Activated naive CD4-positive, alpha-beta T cell treated with anti-CD3 and anti-CD28 coated beads, Interleukin-2, amount 10 ng/mL, durations not matched to agents 7 days and 5 days (primary cell): ENCODE results near the gene LDHD.

Experiments
- CTCF ChIA-PET: fragments of 350-600 bp; sonication (Branson Sonifier 250); formaldehyde crosslinking; loops from one replicate; lab custom pipeline; 2021; ENCODE audit warnings: antibody characterized with exemption; lab: Charles Lee
- DNase-seq: peaks from one replicate; pipeline ENCODE4 v3.0.0-alpha.2; 2020
- H3K27ac Mint-ChIP-seq: one replicate; pipeline ENCODE4 v1.8.0; 2021; ENCODE audit warnings: mild to moderate bottlenecking, moderate library complexity, mixed read lengths
- H3K27me3 Mint-ChIP-seq: one replicate; pipeline ENCODE4 v1.8.0; 2021; ENCODE audit warnings: mild to moderate bottlenecking, mixed read lengths
- H3K36me3 Mint-ChIP-seq: one replicate; pipeline ENCODE4 v1.8.0; 2021; ENCODE audit warnings: mixed read lengths
- H3K4me1 Mint-ChIP-seq: one replicate; pipeline ENCODE4 v1.8.0; 2021; ENCODE audit warnings: mixed read lengths
- H3K4me3 Mint-ChIP-seq: one replicate; pipeline ENCODE4 v1.8.0; 2021; ENCODE audit warnings: mild to moderate bottlenecking, moderate library complexity, mixed read lengths
- H3K9me3 Mint-ChIP-seq: one replicate; pipeline ENCODE4 v1.8.0; 2021; ENCODE audit warnings: mixed read lengths

Gene LDHD

DNA sequence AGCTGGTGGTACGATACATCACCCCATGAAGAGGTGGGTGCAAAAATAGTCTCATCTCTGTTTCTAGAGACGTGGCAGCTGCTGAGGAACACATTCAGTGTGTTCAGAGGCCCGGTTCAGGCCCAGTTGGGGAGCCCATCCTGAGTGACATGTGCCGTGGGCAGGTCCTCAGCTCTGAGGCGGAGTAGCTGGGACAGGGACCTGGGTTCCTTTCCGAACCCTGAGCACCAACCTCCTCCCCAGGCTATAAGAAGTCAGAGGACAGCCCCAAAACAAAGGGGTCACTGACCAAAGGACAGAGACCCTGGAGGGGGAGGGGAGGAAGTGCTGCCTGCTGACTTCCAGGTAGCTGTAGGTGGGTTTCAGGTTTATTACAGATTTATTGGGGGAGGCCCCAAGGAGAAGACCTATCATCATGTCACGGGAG is 5.1 kb downstream of the LDHD start:
- H3K4me1 Mint-ChIP-seq: peaks cover 52% of the 10 kb centered on the region

DNA sequence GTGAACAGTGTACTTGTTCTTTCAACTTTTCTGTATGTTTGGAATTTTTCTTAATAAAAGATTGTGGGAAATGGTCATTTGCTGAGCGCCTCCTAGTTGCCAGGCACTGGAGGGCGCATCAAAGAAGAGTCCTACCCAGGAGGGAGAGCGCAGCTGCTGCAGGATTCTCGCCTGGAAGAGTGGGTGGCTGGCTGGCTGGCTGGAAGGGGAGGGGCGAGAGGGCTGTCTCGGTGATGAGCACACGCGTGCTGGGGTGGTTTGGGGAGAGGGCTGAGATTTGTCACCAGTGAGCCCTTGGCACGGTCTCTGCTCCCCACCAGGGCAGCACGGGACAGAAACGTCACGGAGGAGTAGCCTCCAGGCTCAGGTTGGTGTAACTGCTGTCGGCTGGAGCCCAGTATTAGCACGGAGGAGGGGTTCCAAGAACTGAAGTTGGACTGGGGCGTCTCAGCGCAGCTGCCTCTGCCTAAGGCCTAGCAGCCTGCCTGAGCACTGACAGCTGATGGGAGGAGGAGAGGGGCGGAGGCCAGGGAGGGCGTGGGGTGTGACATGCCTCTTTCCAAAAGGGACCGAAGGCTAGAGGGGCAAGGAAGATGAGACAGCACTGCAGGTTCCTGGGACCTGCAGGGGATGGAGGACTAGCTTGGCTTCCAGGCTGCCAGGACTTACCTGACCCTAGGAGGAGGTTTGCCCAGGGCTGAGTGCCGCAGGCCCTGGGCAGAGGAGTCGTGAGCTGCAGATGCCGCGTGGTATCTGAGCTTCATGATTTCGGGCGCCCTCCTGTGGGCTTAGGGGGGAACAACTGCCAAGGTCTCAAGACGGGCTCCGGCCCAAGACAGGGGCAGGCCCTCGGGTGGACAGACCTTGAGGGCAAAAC is 5.7 kb downstream of the LDHD start:
- no peak overlapping the region for H3K4me3 Mint-ChIP-seq
- peak overlapping the region; percentile 52 for H3K27ac Mint-ChIP-seq
- DNase-seq: peak; percentile 88
- peaks cover 17% of the 10 kb centered on the region for H3K27me3 Mint-ChIP-seq
- H3K9me3 Mint-ChIP-seq: no peaks in the 10 kb centered on the region
- CTCF ChIA-PET: interaction anchor here (0.5 to 7.3 kb wide), 50 partner anchors 8 to 403 kb away, joined by 3 to 135 read pairs (median 4); partner anchors contain the start of genes FA2H, WDR59 and ZNRF1
- peaks cover 1% of the 10 kb centered on the region for H3K36me3 Mint-ChIP-seq
- peaks cover 57% of the 10 kb centered on the region for H3K4me1 Mint-ChIP-seq

More for the DNA sequence above, 5.1 kb downstream of the LDHD start:
- Mint-ChIP-seq H3K27me3 (peaks cover 17% of the 10 kb centered on the region), H3K27ac (no peak overlapping the region), H3K36me3 (peaks cover 1% of the 10 kb centered on the region), H3K4me3 (no peak overlapping the region), H3K9me3 (no peaks in the 10 kb centered on the region)
- CTCF ChIA-PET: interaction anchor here (0.5 to 7.3 kb wide), 40 partner anchors 8 to 402 kb away, joined by 3 to 135 read pairs (median 5); partner anchors contain the start of genes FA2H, WDR59 and ZNRF1
- DNase-seq: no peak

DNA sequence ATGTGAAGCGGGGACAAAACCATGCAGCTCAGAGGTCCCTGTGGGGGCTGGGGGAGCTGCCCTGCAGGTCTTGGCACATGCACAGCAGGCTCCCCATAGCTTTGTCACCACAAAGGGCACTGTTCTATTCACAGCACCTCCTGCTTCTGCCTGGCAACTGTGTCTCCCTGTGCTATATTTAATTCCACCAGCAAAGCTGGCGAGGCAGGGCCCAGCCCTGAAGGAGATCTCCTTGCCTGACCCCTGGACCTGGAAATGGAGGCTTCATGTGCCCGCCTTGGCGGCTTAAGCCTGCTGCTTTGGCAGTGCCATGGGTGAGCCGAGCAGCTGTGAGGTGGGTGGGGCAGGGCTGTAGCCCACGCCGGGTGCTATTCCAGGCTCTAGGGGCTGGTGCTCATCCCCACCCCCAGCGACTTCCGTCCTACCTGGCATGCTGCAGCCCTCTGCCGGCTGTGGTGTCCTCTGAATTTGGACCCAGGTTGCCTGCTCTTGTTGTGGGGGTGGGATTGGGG is 6.8 kb downstream of the LDHD start:
- Mint-ChIP-seq H3K9me3 (no peaks in the 10 kb centered on the region), H3K4me1 (peaks cover 68% of the 10 kb centered on the region), H3K4me3 (no peak overlapping the region), H3K36me3 (peaks cover 1% of the 10 kb centered on the region), H3K27me3 (peaks cover 17% of the 10 kb centered on the region), H3K27ac (peak overlapping the region; percentile 80)
- CTCF ChIA-PET: interaction anchor here (0.9 to 7.3 kb wide), 15 partner anchors 11 to 297 kb away, joined by 3 to 135 read pairs (median 7); partner anchors contain the start of gene ZNRF1
- DNase-seq: no peak

DNA sequence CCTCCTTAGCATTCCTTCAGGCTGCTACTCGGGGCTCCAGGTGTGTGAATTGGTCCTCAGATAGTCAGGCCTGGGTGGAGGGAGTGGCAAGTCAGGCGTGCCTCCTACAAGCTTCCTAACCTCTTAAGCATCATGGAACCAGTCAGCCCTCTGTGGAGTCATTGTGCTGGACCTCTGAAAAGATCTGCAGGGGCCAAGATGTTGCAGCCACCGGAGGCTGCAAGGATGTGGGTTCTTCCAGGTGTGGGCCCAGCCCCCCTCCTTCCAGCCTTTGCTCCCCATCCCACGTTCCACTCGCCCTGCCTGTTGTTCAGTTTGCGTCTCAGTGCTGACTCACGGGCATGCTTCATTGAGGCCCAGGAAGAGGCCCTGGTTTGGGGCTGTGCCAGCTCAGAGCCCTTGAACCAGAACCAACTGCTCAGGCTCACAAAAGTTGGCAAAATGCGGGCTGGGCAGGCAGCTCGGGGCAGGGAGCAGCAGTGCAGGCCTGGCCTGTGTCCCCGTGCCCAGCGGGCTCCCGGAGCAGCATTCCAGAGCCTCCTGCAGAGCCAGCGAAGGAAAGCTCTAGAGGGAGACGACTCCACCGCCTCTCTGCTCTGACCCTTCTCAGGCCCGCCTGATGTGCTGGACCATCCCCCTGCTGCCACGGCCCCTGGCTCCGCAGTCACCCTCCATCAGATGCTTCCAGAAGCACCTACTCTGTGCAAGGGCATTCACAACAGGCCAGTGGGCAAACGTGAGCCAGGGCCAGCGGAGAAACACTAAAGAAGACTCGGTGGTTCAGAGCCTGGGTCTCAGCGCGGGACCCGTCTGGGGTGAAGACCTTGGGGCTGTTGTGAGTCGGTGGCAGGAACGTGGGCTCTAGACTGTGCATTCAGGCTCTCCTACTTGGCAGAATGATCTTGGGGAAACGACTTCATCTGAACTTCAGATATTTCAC is 7.5 kb downstream of the LDHD start:
- Mint-ChIP-seq H3K27me3 (peaks cover 17% of the 10 kb centered on the region), H3K27ac (peak overlapping the region; percentile 80), H3K36me3 (peaks cover 1% of the 10 kb centered on the region), H3K4me3 (peak overlapping the region; percentile 27), H3K4me1 (peaks cover 69% of the 10 kb centered on the region), H3K9me3 (peaks cover 1% of the 10 kb centered on the region)
- peak; percentile 62 for DNase-seq
- CTCF ChIA-PET: interaction anchor here (0.7 to 7.3 kb wide), 16 partner anchors 10 to 297 kb away, joined by 3 to 135 read pairs (median 6); partner anchors contain the start of gene ZNRF1

DNA sequence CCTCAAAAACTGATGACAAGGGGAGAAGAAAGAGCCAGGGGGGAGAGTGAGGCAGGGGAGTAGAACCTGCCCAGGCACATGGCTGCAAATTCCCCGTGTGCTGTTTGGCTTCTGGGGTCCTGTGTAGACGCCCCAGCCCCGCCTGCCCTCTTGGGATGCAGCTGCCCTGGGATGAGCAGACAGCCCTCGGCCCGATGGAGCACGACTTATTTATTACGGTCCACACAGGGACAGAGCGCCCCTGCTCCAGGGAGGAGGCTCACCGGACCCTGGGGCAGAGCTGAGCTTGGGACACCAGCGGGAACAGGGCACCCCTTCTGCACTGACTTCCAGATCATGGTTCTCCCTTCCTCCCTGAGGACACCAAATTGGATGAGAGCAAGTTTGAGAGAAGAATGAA is 9.1 kb downstream of the LDHD start:
- Mint-ChIP-seq H3K9me3 (peaks cover 2% of the 10 kb centered on the region), H3K27ac (no peak overlapping the region), H3K27me3 (peaks cover 13% of the 10 kb centered on the region), H3K4me1 (peaks cover 69% of the 10 kb centered on the region), H3K36me3 (peaks cover 4% of the 10 kb centered on the region), H3K4me3 (no peak overlapping the region)
- no peak for DNase-seq
- CTCF ChIA-PET: interaction anchor here (1.6 to 7.3 kb wide), 3 partner anchors 9 to 110 kb away, joined by 4 to 135 read pairs (median 52); partner anchors contain the start of gene ZNRF1

DNA sequence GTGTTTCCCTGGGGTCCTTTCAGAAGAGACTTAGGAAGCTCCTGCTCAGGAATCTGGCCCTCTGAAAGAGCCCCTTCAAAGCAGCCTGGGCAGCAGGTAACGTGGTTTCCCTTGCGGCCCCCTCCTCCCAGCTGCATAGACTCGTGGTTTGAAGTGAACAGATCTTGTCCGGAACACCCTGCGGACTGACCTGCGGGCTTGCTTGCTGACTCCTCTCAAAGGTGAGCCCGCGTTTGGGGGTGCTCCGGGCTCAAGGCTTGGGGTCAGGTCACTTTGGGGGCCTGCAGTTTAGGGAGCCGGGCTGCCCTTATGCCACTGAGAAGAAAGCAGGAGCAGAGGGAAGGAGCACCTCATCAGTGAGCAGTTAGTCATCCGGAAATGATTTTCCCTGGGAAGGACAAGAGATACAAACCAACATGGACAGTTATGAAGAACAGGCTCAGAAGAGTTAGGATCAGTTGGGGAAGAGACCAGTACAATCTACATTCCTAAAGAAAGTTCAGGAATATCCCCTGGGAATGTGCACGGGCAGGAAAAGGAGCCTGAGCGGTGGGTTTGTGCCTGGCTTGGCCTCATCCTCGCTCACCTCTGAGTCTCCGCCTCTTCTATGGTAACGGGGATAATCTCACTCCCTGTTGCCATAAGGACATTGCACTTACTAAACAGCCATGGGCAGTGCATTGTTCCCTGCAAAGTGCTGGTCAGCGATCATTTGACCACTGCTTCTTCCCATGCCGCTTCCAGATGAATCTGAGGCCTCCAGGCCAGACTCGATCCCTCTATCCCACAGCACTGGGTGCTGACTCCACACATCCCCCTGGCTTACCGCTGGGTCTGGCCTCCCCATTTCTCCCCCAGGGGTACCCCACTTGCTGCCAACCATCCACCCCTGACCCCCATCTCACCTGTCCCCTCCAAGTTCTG is 10.0 kb downstream of the LDHD start:
- Mint-ChIP-seq H3K4me3 (no peak overlapping the region), H3K27ac (no peak overlapping the region), H3K27me3 (peaks cover 8% of the 10 kb centered on the region), H3K9me3 (peaks cover 2% of the 10 kb centered on the region), H3K4me1 (peaks cover 68% of the 10 kb centered on the region), H3K36me3 (peaks cover 4% of the 10 kb centered on the region)
- no peak for DNase-seq
- CTCF ChIA-PET: interaction anchor here (0.8 to 7.3 kb wide), 3 partner anchors 8 to 109 kb away, joined by 5 to 135 read pairs (median 52); partner anchors contain the start of gene ZNRF1

DNA sequence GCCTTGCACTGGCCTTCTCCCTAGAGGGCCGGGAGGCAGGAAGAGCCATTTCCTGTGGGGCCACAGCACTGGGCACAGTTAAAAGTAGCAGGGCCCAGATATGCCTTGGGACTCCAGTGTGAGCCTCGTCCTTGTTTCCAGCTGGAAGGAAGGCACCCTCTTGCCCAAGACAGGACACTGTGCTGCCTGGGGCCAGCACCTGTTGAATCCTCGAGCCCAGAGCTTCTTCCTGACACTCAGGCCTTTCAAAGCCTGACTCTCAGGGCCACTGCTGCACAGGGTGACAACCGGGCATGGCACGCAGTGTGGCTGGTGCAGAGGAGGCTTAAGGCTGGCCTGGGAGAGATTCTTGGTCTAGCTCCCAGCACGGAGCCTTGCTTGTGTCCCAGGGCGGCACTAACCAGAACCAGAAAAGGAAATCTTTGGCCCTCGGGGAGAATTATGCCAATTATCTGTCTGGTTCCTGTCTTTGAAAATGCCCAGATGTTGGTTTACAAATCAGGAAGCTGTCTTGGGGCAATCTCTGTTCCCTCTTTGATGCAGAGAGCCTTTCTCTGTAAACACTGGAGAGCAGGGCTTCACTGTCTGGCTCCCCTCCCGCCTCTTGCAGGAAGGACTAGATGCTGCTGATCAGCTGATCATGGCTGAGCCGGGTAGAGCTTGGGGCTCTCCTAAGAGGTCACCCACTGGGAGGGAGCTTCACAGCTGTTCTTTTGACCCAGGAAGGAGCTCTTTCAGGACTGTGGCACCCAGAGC is 11.1 kb downstream of the LDHD start:
- peaks cover 65% of the 10 kb centered on the region for H3K4me1 Mint-ChIP-seq
- no peak for DNase-seq
- peaks cover 4% of the 10 kb centered on the region for H3K36me3 Mint-ChIP-seq
- H3K27me3 Mint-ChIP-seq: peaks cover 4% of the 10 kb centered on the region
- H3K9me3 Mint-ChIP-seq: peaks cover 2% of the 10 kb centered on the region
- CTCF ChIA-PET: interaction anchor here (0.8 to 1.2 kb wide), 2 partner anchors 107 kb away, joined by 3 to 5 read pairs; partner anchors contain the start of gene ZNRF1
- H3K4me3 Mint-ChIP-seq: no peak overlapping the region
- no peak overlapping the region for H3K27ac Mint-ChIP-seq

DNA sequence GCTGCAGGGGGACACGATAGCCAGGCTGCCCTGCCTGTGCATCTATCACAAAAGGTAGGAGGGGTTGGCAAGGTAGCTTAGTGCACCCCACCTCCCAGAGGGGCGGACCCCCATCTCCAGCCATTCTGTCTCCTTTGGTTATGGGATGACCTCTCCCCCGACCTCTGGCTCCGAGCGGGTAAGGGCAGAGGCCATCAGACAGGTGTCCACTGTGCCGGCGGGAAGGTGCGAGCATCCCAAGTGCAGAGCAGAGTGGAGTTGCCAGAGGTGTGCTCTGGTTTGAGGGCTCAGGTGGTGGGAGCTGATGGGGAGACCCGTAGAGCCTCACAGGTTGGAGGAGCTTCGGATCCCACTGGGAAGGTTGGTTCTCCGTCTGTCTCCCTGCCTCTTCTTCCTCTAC is 11.7 kb downstream of the LDHD start:
- H3K4me1 Mint-ChIP-seq: peaks cover 65% of the 10 kb centered on the region

DNA sequence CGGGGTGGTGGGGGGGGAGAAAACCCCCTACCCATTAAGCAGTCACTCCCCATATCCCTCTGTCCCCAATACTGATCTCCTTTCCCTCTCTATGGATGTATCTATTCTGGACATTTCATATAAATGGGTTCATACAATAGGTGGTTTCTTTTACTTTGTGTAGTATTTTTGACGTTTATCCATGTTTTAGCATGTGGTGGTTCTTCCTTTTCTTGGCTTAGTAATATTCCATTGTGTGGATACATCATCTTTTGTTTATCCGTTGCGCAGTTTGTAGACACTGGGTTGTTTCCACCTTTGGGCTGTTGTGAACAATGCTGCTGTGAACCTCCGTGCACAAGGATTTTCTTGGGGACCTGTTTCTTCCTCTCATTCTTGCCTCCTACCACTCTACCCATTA is 12.6 kb downstream of the LDHD start:
- Mint-ChIP-seq H3K4me3 (no peak overlapping the region), H3K27me3 (peaks cover 4% of the 10 kb centered on the region), H3K9me3 (peaks cover 2% of the 10 kb centered on the region), H3K36me3 (peaks cover 4% of the 10 kb centered on the region), H3K4me1 (peaks cover 65% of the 10 kb centered on the region), H3K27ac (no peak overlapping the region)
- DNase-seq: no peak
- CTCF ChIA-PET: no interaction called here

More for the DNA sequence above, 11.7 kb downstream of the LDHD start:
- Mint-ChIP-seq H3K27me3 (peaks cover 4% of the 10 kb centered on the region), H3K36me3 (peaks cover 4% of the 10 kb centered on the region), H3K4me3 (no peak overlapping the region), H3K27ac (no peak overlapping the region), H3K9me3 (peaks cover 2% of the 10 kb centered on the region)
- CTCF ChIA-PET: interaction anchor here (1.2 kb wide), 1 partner anchor 106 kb away, joined by 3 read pairs; the partner anchor contains the start of gene ZNRF1
- no peak for DNase-seq

DNA sequence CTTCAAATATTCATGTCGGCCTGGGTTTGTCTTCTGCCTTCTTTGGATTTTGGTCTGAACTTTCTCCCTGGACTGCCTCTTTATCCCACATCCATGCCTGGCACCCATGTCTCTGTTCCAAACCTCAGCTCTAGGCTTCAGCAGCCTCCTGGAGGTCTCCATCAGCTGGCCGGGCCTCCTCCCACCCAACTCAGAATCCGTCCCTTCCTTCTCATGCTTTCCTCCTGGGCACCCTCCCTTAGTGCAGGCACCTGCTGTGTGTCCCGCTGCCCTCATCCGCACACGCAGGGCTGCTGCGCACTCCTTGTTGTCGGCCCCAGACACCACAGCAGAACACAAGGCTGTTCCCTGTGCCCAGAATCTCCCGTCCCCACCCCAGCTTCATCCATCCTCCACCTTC is 14.0 kb downstream of the LDHD start:
- Mint-ChIP-seq H3K4me3 (no peak overlapping the region), H3K27ac (no peak overlapping the region), H3K36me3 (peaks cover 4% of the 10 kb centered on the region), H3K27me3 (peaks cover 4% of the 10 kb centered on the region), H3K9me3 (peaks cover 2% of the 10 kb centered on the region), H3K4me1 (peaks cover 65% of the 10 kb centered on the region)
- CTCF ChIA-PET: interaction anchor here (1.3 to 1.6 kb wide), 2 partner anchors 9 to 104 kb away, joined by 3 to 7 read pairs; partner anchors contain the start of gene ZNRF1
- DNase-seq: no peak

DNA sequence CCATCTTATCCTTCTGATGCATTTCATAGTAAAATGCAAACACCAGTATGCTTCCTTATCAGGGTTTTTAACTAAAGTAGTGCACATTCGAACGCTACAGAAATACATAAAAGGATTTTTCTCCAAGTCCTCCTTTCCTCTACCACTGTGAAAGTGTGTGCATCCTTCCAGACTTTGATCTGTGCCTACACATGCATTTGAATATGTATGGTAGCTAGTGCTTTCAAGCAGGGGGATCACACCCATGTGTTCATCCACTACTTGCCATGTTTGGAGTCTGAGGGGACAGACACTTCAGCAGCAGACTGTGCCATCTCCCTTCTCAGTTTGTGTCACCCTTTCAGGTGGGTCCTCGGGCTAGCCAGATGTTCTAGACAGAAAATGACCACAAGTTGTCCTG is 14.9 kb downstream of the LDHD start:
- Mint-ChIP-seq H3K4me1 (peaks cover 63% of the 10 kb centered on the region), H3K36me3 (peaks cover 3% of the 10 kb centered on the region), H3K27me3 (peaks cover 4% of the 10 kb centered on the region), H3K27ac (no peak overlapping the region), H3K9me3 (peaks cover 2% of the 10 kb centered on the region), H3K4me3 (no peak overlapping the region)
- CTCF ChIA-PET: interaction anchor here (0.6 to 5.7 kb wide), 4 partner anchors 8 to 136 kb away, joined by 3 to 52 read pairs (median 5); partner anchors contain the start of gene ZNRF1
- DNase-seq: no peak

DNA sequence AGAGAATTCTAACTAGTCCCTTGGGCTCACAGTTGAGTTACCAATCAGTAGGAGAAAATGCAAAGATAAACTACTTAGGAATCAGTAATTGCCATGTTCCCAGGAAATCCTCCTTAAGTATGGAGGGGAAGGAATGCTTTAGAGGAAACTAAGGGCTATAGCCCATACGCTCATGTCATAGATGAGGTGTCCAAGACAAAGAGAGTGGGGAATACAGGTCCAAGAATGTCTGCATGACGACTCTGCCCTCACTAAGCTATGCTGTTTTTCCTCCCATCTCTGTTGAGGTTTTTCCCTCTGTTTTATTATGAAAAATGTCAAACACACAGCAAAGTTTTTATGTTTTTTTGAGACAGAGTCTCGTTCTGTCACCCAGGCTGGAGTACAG is 16.0 kb downstream of the LDHD start:
- Mint-ChIP-seq H3K36me3 (peaks cover 3% of the 10 kb centered on the region), H3K27ac (no peak overlapping the region), H3K9me3 (peaks cover 2% of the 10 kb centered on the region), H3K27me3 (peaks cover 4% of the 10 kb centered on the region), H3K4me3 (no peak overlapping the region), H3K4me1 (peaks cover 53% of the 10 kb centered on the region)
- no peak for DNase-seq
- CTCF ChIA-PET: interaction anchor here (0.9 to 5.7 kb wide), 5 partner anchors 9 to 108 kb away, joined by 3 to 52 read pairs (median 4); partner anchors contain the start of gene ZNRF1
